GM18511 (cell line): ENCODE measurements around the gene GUCA2B.

Source experiments
- ATAC-seq: cut with Tn5 transposase; IDR thresholded peaks from one replicate; pipeline ENCODE4 v1.9.1; 2021; ENCODE audit warnings: mild to moderate bottlenecking, moderate library complexity; ENCODE audit not compliant: unreplicated experiment

GUCA2B gene

DNA sequence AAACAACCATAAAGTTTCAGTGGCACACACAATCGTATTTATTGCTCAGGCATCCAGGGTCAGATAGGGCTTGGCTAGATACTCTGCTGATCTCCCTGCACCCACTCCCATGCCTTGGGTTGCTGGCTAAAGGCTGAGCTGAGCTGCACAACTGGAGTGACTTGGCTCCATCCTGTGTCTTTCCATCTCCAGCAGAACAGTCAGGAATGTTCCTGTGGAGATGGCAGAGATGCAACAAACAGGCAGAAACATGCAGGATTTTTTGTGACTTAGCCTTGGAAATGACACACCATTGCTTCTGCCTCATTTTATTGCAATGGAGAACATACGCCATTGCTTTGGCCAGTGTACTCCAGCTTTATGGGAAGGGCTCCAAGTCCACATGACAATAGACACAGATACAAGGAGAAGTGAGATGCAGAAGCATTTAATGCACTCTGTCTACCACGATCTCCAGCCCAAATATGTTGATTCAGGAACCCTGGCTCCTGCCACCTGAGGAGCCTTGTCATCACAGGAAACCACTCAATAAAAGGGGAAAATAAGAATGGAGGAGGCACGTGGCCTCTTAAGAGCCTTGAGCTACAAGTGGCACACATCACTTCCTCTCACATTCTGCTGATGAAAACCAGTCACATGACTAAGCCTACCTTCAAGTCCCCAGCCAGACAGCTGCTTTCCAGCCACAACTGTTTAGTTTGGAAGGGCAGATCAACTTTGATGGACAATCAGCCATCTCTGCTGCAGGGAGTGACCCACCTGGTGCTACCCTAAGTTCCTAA, 10.1 kb upstream of the GUCA2B start:
- no peak for ATAC-seq

DNA sequence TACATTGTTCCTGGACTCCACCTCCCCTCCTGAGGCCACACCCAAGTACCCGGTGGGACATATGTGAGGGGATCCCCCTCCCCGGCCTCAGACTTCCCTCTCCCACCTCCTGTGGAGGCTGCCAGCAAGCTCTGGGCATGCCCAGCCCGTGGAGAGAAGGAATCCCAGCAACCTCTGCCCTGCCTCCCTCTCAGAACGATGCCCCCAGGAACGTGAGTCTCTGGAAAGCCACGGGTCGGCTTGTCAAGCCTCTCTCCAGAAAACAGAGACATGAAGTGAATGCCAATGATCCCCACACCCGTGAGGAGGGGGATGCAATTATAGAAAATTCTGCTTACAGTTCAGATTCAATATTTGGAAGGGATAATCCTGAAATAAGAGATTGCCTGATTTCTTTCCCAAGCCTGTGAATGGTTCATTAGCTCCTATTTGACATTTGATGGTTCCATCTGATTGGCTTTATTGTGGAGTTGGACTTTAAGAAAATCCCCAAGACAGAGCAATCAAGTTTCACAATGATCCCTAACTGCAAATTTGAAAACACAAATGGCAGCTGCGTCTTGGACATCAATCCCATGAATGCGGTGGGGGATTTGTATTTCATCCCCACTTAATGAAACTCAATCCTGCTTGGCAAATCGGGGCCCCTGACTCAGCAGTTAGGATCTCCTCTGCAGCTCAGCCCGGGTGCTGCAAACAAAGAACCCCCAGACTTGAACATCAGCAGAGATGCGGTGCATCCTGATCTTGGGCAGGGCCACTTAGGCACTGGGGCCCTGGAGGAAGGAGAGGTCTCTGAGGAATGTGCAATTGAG, 9.1 kb upstream of the GUCA2B start:
- ATAC-seq: no peak

DNA sequence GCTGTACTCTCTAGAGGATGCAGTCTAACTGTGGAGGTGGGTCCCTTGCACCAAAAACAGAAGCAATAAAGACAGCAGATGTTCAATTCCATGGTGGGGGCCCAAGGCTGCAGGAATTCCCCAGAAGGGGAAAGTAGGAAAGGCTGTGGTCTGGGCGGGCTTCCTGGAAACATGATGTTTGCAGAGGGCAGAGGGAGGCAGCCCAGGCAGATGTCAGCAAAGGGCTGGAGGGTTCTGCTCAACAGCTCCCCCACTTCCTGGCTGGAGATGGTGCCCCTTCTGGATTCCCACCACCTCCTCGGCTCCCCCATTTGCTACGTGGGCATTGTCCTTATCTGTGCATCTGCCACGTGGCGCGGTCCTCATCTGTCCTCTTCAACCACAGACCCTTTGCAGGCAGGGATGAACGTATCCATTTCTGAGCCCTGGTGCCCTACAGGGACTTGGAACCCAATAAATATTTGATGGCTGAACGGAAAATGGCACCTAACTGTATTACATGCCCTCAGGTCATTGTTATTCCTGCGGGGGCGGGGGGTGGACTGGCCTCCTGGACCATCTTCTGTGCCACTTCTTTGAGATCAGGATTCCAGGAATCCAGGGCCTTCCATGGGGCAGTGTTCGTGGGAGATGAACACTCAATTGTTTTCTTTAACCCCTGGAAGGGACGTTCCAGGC, 8.4 kb upstream of the GUCA2B start:
- no peak for ATAC-seq

DNA sequence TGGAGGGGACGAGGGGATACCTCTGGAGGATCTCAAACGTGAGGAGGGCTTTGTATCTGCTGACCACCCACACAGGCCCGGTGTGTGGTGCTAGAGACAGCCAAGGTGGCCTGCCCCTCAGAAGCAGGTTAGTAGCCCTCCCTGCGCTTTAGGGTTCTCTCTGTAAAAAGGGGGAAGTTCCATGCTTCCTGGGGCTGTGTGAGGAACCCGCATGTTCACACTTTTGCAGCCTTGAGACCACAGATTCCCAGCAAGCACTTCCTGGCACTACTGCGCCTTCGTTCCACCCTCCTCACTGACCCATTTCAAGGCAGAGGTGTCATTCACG, 7.9 kb upstream of the GUCA2B start:
- no peak for ATAC-seq

DNA sequence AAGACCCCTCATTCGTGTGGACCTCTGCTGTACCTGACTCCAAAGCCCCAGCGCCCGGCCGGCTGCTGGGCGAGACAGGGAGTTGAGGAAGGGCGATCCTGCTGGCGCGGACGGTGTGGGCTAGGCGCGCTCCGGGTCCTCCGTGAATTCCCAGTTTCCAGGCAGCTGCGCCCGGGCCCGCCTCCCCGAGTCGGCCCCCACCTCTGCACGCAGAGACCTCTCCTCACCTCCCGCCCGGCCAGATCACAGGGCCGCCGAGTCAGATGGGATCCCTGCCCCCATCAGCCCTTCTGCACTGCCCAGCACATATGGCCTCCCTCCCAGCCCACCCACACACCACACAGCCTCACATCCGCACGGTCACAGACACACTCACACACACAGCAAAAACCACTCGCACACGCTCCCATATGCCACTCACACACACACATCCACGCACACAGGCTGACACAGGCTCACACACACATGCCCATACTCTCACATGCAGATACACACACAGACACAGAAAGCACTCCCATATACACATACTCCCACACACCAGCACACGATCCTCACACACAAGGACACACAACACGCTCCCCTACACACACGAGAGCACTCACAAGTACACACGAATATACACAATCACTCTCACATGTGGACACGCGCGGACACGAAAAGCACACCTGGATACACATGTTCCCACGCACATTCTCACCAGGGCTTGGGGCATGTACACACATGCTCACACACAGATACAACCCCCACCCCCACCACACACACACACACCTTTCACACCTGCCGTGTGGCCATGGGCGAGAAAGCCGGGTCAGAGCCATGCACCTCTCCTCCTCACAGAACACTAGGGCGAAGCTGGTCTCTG, 7.2 kb upstream of the GUCA2B start:
- ATAC-seq: no peak

DNA sequence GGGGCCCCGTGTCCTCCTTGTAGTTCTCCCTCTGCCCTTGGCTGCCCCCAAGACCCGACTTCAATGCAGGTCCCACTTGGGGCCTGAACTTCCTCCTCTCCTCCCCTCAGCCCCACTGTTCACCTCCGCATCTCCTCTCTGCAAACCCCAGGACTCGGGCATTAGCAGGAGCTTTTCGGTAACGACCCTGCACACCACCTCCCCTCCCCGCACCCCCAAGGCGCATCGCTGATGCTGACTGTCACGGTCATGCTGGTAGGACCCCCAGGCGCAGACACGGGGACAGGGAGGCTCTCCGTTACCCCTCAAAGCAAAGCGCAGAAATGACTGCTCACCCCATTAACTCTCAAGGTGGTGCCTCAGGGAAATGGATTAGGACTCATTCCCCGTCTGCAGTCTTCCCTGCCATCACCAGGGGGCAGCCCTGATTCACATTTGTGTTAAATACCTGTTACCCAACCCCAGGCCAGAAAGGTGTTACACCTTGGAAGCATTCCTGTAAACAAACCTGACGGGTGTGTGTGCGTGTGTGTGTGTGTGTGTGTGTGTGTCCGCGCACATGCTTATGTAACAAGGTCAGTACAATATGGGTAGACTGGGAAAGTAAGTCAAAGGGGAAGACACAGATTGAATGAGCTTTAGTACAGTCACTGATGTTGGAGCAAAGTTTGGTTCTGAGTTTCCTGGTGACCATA, 6.4 kb upstream of the GUCA2B start:
- ATAC-seq: no peak

DNA sequence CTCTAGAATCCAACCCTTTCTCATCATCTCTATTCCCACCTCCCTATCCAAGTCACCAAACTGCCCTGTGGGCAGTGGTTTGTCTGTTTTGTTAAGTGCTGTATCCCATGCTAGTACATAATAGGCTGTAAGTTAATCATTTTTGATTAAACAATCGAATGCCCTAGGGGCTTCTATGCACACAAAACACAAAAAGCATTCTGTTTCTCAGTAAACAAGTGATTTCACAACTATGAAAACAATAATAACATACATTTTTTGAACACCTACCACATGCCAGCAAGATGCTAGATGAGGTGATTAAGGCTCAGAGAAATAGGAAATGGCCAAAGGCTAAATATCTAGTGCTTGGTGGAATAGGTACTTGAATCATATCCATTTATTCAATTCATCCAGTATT, 5.0 kb upstream of the GUCA2B start:
- no peak for ATAC-seq

DNA sequence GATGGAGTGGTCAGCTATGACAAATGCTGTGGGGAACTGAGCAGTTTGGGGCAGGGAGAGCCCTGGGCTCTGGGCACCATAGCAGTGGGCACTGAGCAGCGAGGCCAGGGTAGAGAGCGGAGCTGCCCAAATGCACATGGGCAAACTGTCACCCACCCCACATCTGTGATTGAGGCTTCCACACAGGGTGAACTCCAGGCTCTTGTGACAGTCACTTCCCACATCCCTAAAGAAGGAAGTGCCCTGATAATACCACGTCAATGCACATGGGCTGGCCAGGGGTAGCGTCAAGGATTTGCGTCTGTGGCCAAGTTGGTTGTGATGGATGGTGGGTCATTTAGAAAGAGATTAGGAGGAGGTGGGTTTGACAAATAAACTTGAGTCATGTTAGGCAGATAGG, 2.6 kb upstream of the GUCA2B start:
- no peak for ATAC-seq

DNA sequence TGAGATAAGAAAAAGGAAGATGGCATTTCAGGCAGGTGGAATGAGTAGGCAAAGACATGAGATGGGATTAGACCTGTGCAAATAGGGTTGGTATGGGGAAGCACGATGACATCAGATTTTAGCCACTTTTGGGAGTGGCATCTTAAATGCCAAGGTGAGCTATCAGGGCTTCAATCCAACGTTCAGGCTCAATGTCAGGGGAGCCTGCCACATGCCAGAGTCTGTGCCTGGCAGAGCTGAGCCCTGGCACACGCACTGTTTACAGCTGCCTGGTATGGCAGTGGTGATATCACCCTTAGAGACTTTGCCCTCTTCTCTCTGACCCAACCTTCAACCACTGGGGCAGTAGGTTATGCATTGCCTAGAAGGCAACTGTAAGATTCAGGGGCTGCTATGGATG, 1.1 kb upstream of the GUCA2B start:
- no peak for ATAC-seq

DNA sequence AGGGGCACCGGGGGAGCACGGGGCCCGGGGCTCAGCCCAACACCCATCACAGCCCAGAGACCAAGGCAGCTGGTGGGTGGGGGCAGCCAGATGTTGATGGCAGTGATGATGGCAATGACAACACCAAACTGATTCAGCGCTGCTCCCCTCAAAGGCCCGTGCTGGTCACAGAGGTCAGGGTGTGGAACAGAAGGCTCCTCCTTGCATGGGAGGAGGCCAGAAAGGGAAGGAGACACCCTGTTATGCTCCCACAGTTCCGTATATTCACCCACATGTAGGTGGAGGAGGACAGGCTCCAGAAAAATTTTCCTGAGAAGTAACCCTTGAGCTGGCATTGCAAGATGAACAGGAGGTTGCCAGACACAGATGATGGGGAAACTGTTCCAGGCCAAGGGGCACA, 414 bp downstream of the GUCA2B start:
- no peak for ATAC-seq

DNA sequence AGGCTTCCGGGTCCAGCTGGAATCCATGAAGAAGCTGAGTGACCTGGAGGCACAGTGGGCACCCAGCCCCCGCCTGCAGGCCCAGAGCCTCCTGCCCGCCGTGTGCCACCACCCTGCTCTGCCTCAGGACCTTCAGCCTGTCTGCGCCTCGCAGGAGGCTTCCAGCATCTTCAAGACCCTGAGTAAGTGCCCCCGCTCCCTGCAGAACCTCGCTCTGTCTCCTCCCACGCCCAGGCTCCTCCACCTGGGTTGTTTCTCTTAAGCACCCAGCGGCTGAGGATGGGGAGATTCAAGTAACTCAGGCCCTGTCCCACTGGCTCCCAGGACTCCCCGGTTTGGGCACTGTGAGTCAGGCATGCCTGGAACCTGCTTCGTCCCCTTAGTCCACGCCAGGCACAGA, 1.5 kb downstream of the GUCA2B start:
- ATAC-seq: no peak

DNA sequence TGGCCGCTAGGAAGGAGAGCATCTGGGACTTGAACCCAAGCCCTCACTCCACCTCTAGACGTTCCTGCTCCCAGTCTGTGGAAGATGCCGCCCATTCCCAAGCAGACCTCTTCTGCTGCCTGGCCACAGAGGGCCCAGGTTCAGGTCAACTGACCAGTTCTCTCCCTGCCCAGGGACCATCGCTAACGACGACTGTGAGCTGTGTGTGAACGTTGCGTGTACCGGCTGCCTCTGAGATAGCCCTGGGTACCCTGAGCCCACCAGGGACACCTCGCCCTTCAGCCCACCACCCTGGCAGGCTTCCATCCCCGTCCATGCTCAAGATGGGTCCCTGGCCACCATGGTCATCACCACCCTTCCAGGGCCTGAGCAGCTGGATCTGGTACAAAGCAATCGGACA, 2.2 kb downstream of the GUCA2B start:
- ATAC-seq: no peak

DNA sequence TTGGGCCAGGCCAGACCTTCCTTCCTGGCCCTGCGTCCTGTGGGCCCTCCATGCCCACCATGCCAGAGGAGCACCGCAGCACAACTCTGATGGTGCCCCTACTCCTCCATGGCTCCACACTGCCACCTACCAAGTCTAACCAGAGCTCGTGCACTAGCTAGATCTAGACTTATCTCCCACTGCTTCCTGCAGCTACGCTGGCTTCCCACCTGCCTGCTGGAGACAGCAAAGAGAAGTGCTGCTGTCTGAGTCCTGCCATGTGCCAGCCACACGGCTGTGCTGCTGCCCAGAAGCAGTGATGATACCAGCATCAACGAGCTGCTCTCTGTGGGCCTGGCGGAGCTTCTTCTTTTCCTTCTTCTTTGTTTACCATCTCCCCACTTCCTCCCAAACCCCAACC, 4.5 kb downstream of the GUCA2B start:
- ATAC-seq: no peak

DNA sequence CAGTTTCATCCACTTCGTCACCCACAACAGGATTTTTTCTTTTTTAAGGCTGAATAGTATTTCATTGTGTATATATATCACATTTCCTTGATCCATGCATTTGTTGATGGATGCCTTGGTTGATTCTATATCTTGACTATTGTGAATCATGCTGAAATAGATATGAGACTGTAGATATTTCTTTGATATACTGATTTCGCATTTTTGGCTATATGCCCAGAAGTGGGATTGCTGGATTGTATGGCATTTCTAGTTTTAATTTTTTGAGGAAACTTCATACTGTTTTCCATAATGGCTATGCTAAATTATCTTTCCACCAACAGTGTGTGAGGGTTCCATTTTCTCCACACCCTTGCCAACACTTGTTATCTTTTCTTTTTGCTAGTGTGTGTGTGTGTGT, 5.0 kb downstream of the GUCA2B start:
- ATAC-seq: no peak

DNA sequence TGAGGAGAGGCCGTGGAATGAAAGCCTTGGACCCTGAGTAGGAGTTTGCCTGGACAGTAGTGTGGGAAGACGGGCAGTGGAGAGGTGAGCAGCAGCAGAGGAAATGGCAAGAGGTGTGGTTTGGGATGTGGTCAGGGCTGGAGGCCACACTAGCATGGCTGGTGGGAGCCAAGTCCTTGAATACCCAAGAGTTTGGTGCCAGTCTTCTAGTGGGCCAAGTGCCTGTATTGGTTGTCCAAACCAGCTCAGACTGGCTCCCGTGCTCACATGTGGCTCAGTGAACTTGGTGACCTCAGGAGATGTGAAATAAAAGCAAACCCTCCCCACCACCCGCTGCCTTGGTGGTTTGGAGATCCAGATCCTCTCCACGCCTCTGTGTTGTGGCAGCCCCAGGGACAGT, 9.0 kb downstream of the GUCA2B start:
- no peak for ATAC-seq

DNA sequence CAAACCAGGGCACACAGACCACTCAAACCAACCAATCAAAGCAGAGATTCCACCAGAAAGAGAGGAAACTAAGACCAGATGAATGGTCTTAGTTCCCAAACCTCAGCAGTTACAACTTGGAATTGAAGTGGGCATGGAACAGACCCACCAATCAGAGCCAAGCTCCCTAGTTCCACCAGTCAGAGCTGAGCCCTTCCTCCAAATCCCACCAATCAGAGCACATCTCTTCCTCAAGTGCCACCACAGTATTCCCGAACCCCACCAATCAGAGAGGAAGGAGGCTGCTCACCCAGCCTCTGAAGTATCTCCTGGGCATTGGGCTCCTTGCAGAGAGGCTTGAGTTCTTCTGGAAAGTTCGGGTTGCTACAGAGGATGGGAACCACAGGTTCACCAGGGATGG, 9.9 kb downstream of the GUCA2B start:
- no peak for ATAC-seq

DNA sequence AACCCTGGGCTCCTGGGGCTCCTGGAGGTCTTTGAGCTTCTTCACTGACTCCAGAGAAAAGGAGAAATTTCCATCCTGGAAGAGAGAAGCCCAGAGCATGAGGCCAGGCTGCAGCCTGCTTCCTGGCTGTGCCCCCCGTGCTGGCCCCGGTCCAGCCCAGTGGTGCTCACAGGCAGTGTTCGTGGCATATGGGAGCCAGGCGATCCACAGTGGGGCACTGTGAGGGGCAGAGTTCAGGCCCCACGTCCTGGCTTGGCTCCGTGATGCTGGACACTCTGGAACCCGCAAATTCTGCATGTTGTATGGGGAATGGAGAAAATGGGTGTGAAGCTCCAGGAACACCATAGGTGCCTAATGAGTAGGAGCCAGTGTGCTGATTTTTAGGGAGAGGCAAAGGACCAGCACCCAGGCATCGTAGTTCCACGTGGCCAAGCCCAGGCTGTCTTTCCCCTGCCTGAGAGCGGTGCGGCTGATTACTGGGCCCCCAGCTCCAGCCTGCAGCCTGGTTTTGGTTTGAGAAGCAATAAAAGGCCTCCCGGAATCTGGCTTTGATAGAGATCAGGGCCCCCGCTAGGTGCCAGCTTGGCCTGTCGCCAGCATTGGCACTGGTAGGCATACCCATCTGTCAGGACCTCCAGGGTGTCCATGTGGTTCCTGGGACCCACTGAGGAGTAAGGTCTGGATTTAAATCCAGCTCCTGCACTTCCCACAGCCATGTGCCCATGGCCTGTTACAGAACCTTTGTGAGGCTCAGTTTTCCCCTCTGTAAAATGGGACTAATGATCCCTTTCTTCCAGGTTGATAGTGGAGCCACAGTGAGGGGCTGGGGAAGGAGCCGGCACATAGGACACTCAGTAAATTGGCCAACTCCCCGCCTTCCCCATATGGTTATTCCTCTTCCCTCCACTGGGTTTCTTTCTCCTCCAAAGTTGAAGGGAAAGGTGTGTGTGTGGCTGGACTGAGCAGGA, 10.6 kb downstream of the GUCA2B start:
- ATAC-seq: no peak

DNA sequence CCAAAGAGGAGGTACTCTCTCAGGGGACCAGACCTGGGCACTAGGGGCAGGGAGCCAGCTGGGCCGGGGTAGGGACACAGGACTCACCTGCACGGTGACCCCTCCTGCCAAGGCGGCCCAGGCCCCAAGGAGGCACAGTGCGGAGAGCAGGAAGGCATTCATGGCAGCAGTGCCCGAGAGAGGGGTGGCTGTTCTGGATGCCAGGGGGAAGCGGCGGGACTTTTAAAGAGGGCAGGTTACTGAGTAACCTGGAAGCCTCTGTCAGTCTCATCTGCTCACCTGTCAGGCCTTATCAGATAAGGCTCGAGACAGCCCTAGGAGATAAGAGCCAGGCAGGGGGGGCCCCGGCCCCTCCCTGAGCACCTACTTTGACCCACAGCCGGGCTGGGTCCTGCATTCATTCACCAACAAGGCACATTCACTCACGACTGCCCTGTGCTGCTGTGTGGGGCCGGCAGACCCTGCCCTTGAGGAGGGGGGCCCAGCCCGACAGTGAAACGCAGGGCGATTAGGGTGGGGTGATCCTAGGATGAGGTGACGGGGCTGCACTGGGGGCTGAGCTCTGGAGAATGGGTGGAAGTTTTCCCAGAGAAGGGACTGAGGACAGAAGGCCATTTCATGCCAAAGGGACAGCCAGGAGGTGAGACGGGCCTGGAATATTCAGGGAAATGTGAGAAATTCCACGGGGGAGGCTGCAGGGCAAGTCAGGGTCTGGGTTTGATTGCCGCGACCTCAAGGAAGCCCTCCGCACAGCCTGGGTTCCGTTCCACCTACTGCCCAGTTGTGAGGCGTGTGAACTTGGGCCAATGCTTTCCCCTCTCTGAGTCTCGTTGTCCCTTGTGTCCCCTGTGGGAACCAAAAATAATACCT, 11.6 kb downstream of the GUCA2B start, which contains the start of gene GUCA2A:
GUCA2A (minus strand) TSS at position 195 of the 870 bp plus-strand sequence; CDS start at position 162, 33 bp downstream.
- no peak for ATAC-seq
